ENCODE results near the gene TMEM234. TPM values are rescaled to one million over a fixed set of nuclear protein-coding genes. Genes with fewer than 3 reads are reported as not detected.

TMEM234 gene
- total RNA-seq, 1 experiment from 2014 or later: 23.3 TPM

GRCh38 chr1:32184650-32185049, 37.5 kb downstream of the TMEM234 start:
- H3K9me3 ChIP-seq (ENCODE audit: control insufficient read depth, insufficient read depth, low read depth, low read length): no peaks in the 10 kb centered on the region
- intact Hi-C loops (cut with micrococcal nuclease; ENCODE audit: unreplicated experiment): no loop called here
- in situ Hi-C loops (cut with HindIII; ENCODE audit: low pct_unique_long_range_greater_than_20kb, low sequenced_read_pairs): no loop called here
- no peak overlapping the region for H3K27ac ChIP-seq (ENCODE audit: low read length)
- H3K4me3 ChIP-seq (ENCODE audit: low read depth in 2 of 2, low read length in 2 of 2): no peak overlapping the region
- no peaks in the 10 kb centered on the region for H3K27me3 ChIP-seq (ENCODE audit: control insufficient read depth, insufficient read depth, low read length)
- CTCF ChIA-PET: no interaction called here
- peaks cover 19% of the 10 kb centered on the region for H3K4me1 ChIP-seq (ENCODE audit: control insufficient read depth, insufficient read depth, low read length)
- POLR2A ChIA-PET: no interaction called here
- H3K36me3 ChIP-seq (ENCODE audit: control insufficient read depth, insufficient read depth, low read length): peaks cover 26% of the 10 kb centered on the region
- TF ChIP-seq CTCF (IDR thresholded peaks at IDR 0.05): no peak
- no TSS peak for BruUV-seq (replicated peaks)
- no peak for DNase-seq (ENCODE audit: low read depth, low spot score)
- ATAC-seq: no peak

DNA sequence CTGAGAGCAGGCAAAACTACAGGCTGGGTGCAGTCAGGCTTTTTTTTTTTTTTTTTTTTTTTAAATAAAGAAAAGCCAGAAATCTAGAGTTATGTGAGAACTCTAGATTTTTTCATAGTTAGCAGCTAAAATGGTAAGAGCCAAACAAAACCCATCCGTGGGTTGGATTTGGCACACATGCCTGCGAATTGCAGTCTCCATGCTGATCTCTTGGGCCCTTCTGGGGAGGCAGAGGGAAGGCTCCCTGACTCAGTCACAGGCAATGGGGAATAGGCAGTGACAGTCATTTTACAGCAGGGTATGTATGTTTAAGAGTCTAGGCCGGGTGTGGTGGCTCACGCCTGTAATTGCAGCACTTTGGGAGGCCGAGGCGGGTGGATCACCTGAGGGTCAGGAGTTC, 40.1 kb downstream of the TMEM234 start:
- Histone ChIP-seq H3K9me3 (ENCODE audit: control insufficient read depth, insufficient read depth, low read depth, low read length) (no peaks in the 10 kb centered on the region), H3K27ac (ENCODE audit: low read length) (peak overlapping the region; percentile 90), H3K4me3 (ENCODE audit: low read depth in 2 of 2, low read length in 2 of 2) (peak overlapping the region; percentile 77 to 93; a peak in 3 of 4 replicates), H3K36me3 (ENCODE audit: control insufficient read depth, insufficient read depth, low read length) (peaks cover 10% of the 10 kb centered on the region), H3K27me3 (ENCODE audit: control insufficient read depth, insufficient read depth, low read length) (no peaks in the 10 kb centered on the region), H3K4me1 (ENCODE audit: control insufficient read depth, insufficient read depth, low read length) (peaks cover 33% of the 10 kb centered on the region)
- in situ Hi-C loops (cut with HindIII; ENCODE audit: low pct_unique_long_range_greater_than_20kb, low sequenced_read_pairs): no loop called here
- ATAC-seq (no peak), DNase-seq (ENCODE audit: low read depth, low spot score) (no peak)
- TF ChIP-seq CTCF (IDR thresholded peaks at IDR 0.05): no peak
- TF ChIP-seq REST (IDR thresholded peaks at IDR 0.05; ENCODE audit: insufficient read depth in 1 of 2, low read depth in 2 of 2, low read length in 1 of 2): no peak
- no peak for TF ChIP-seq TCF7L2 (IDR thresholded peaks at IDR 0.05; ENCODE audit: low read depth, low read length)
- TF ChIP-seq SIN3A (IDR thresholded peaks at IDR 0.05; ENCODE audit: borderline replicate concordance, insufficient read depth, low read depth, low read length): no peak
- no peak for TF ChIP-seq POLR2AphosphoS5 (IDR thresholded peaks at IDR 0.05; ENCODE audit: low read depth, low read length)
- BruUV-seq (replicated peaks): no TSS peak
- ChIA-PET CTCF (no interaction called here), POLR2A (interaction anchor here (0.6 kb wide), 2 partner anchors 30 to 197 kb away, joined by 3 to 18 read pairs; no protein-coding TSS in a partner anchor)
- intact Hi-C loops (cut with micrococcal nuclease; ENCODE audit: unreplicated experiment): no loop called here

Measured in Panc1 (cell line).